Measurements from ENCODE around the gene HCN1.

HCN1 gene

DNA sequence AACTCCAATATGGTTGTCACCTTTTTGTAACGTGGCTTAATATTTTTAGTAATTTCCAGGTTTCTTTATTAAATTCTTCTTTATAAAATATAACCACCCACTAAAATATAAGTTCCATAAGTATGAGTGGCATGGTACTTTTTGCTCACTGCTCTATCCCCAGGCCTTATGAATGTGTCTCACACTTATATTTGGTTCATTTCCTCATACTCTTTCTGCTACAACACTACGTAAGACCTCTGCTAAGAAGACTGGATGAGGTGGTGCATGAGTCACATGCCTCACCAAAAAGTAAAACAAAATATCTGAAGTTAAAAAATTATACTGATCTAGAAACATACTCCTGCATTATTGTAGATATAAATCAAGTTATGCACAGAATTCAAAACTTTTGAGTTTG, 400.9 kb downstream of the HCN1 start:
- no peak for DNase-seq (ENCODE audit: low spot score)
- in situ Hi-C loops (cut with MboI; ENCODE audit: low sequenced_read_pairs, unreplicated experiment), result no loop called here
- TF ChIP-seq, protein P1, sequence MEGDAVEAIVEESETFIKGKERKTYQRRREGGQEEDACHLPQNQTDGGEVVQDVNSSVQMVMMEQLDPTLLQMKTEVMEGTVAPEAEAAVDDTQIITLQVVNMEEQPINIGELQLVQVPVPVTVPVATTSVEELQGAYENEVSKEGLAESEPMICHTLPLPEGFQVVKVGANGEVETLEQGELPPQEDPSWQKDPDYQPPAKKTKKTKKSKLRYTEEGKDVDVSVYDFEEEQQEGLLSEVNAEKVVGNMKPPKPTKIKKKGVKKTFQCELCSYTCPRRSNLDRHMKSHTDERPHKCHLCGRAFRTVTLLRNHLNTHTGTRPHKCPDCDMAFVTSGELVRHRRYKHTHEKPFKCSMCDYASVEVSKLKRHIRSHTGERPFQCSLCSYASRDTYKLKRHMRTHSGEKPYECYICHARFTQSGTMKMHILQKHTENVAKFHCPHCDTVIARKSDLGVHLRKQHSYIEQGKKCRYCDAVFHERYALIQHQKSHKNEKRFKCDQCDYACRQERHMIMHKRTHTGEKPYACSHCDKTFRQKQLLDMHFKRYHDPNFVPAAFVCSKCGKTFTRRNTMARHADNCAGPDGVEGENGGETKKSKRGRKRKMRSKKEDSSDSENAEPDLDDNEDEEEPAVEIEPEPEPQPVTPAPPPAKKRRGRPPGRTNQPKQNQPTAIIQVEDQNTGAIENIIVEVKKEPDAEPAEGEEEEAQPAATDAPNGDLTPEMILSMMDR (IDR thresholded peaks at IDR 0.05; ENCODE audit: borderline replicate concordance, control extremely low read depth, extremely low read depth, insufficient read depth, missing control alignments), result no peak

DNA sequence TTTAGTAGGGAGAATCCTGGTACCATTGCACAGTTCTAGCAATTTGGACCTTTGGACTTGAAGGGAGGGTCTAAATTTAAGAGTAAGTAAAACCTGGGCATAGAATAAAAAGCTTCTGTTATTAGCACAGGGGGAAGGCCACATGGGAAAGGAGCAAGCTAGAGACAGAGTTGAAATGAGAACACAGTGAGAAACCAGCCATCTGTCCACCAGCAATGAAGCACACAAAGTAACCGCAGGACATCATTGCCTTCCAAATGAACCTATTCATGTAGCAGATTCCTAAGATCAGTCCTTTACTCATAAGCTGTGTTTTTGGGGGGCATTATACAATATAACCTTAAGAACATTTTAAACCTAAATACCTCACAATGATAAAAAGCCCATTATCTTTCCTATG, 407.4 kb downstream of the HCN1 start:
- TF ChIP-seq, protein P1 (IDR thresholded peaks at IDR 0.05; ENCODE audit: borderline replicate concordance, control extremely low read depth, extremely low read depth, insufficient read depth, missing control alignments), result no peak
- in situ Hi-C loops (cut with MboI; ENCODE audit: low sequenced_read_pairs, unreplicated experiment), result no loop called here
- DNase-seq (ENCODE audit: low spot score), result no peak

DNA sequence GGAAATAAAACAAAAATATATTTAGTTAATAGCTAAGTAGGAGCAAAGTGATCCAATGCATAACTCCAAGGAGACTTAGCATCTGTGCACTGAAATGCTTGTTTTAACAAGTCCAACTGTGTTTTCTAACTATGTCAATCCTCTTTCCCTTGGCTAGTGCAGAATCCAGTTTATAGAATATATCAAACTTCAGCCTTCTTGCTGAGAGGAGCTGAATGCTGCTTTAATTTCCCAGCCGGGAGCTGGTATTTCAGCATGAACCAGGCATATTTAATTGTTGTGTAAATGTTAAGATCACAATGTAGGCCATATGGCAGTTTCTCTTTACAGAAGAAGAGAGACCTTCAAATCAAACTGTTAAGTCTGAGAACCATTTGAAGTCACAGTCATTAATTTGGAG, 411.7 kb downstream of the HCN1 start:
- in situ Hi-C loops (cut with MboI; ENCODE audit: low sequenced_read_pairs, unreplicated experiment), result no loop called here
- TF ChIP-seq, protein P1 (IDR thresholded peaks at IDR 0.05; ENCODE audit: borderline replicate concordance, control extremely low read depth, extremely low read depth, insufficient read depth, missing control alignments), result no peak
- no peak for DNase-seq (ENCODE audit: low spot score)

DNA sequence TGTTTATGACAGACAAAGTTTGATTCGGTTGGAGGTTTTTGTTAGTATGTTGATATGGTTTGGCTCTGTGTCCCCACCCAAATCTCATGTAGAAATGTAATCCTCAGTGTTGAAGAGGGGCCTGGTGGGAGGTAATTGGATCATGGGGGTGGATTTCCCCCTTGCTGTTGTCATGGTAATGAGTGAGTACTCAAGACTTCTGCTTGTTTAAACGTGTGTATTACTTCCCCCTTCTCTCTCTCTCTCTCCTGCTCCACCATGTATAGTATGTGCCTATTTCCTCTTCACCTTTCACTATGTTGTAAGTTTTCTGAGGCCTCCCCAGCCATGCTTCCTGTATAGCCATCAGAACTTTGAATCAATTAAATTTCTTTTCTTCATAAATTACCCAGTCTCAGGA, 415.1 kb downstream of the HCN1 start:
- in situ Hi-C loops (cut with MboI; ENCODE audit: low sequenced_read_pairs, unreplicated experiment), result no loop called here
- DNase-seq (ENCODE audit: low spot score), result no peak
- TF ChIP-seq, protein P1 (IDR thresholded peaks at IDR 0.05; ENCODE audit: borderline replicate concordance, control extremely low read depth, extremely low read depth, insufficient read depth, missing control alignments), result no peak

DNA sequence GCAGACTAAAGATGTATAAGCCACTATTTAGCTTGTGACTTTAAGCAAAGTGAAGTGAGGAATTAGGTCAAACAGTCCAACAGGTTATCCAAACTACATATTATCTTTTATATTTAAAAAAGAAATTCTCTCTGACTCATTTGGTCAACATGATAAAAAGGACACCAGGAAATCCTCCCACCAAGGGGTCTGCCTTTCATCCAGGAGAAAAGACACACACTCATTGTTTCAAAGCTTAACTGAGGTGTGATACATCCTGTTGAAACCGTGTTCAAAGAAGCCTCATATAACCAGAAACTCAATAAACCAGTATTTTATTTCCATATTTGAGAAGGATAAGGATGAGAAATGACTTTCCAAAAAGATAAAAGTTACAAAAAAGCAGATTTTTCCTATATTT, 417.1 kb downstream of the HCN1 start:
- no peak for DNase-seq (ENCODE audit: low spot score)
- TF ChIP-seq, protein P1 (IDR thresholded peaks at IDR 0.05; ENCODE audit: borderline replicate concordance, control extremely low read depth, extremely low read depth, insufficient read depth, missing control alignments), result no peak
- in situ Hi-C loops (cut with MboI; ENCODE audit: low sequenced_read_pairs, unreplicated experiment), result no loop called here

DNA sequence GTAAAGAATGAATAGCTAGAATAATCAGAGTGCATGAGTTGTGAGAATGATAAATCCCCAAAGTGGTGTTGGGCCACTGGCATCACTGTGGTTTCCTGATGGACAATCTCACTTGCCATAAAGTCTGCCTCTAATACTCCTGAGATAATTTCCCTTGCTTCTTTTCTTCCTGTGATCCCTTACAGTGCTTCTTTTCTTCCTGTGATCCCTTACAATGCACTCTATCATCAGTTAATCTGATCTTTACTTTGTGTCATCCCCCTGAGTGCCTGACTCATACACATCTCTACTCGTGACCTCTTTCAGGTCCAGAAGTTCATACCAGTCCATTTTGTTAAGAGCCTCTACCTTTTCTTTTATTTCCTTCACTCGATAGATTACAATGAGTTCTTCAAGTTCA, 418.3 kb downstream of the HCN1 start:
- DNase-seq (ENCODE audit: low spot score), result no peak
- TF ChIP-seq, protein P1 (IDR thresholded peaks at IDR 0.05; ENCODE audit: borderline replicate concordance, control extremely low read depth, extremely low read depth, insufficient read depth, missing control alignments), result no peak
- in situ Hi-C loops (cut with MboI; ENCODE audit: low sequenced_read_pairs, unreplicated experiment), result no loop called here

DNA sequence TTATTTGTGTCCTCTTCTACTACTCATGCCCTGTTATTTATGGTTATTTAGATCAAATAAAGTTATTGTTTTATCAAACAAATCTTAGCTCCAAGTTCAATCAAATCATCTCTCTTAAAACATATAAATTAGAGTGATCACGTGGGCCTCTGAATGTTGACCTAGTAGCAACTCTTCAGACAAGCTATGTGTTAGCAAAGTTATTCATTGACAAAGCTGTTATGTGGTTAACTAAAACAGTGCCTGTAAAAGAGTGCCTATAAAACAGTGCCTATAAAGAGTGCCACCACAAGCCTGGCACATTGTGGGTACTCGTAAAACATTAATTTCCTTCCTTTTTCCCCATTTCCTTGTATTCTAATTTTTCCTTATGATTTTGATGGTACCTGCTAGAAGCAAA, 421.9 kb downstream of the HCN1 start:
- no peak for DNase-seq (ENCODE audit: low spot score)
- TF ChIP-seq, protein P1 (IDR thresholded peaks at IDR 0.05; ENCODE audit: borderline replicate concordance, control extremely low read depth, extremely low read depth, insufficient read depth, missing control alignments), result no peak
- in situ Hi-C loops (cut with MboI; ENCODE audit: low sequenced_read_pairs, unreplicated experiment), result no loop called here

All from GM13976 (cell line).